Measurements from ENCODE around the gene DNASE1. TPM values are rescaled to one million over a fixed set of nuclear protein-coding genes. Genes with fewer than 3 reads are reported as not detected.

The DNASE1 gene
- total RNA-seq, 4 donors from 2014 or later = 10.9 to 19.8 (median 15.6) TPM

DNA sequence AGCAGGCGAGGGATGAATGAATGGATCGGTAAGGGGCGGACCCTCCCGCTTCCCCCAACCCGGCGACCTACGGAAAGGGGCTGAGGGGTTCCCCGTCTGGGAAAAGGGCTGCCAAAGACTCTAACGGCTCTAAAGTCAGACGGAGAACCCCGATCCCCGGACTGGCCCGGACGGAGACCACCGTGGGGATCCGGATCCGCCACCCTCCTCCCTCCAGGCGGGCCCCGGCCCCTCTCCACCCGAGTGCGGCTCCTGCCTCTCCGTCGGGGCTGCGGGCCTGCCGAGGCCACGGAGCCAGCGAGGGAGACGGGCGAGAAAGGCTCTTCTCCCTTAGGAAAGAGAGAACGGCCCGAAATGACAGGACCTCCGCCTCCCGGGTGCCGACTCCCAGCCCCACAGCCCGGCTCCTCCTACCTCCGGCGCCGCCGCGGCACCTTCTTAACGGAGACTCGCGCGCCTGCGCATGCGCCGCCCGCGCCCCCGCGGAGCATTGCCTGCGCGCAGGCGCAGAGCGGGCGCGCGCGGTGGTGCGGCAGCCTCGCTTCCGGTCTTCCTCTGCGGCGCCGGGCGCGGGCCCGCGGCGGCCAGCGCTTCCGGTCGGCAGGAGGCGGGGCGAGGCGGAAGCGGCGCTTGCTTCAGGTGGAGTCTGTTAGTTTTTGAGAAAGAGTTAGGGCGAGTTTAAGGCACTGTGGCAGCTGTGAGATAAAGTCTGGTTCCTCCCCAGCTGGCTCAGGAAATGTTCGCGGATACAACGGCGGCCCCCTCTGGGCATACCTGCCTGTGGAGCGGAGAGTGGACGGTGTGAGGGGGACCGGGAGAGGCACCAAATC is 43.1 kb upstream of the DNASE1 start, which contains the start of gene SLX4:
Gene SLX4, minus strand, starts transcription at position 461 of the 830 bp plus-strand sequence. CDS start 2,642 bp downstream, outside the sequence.
- TF ChIP-seq, protein P1, sequence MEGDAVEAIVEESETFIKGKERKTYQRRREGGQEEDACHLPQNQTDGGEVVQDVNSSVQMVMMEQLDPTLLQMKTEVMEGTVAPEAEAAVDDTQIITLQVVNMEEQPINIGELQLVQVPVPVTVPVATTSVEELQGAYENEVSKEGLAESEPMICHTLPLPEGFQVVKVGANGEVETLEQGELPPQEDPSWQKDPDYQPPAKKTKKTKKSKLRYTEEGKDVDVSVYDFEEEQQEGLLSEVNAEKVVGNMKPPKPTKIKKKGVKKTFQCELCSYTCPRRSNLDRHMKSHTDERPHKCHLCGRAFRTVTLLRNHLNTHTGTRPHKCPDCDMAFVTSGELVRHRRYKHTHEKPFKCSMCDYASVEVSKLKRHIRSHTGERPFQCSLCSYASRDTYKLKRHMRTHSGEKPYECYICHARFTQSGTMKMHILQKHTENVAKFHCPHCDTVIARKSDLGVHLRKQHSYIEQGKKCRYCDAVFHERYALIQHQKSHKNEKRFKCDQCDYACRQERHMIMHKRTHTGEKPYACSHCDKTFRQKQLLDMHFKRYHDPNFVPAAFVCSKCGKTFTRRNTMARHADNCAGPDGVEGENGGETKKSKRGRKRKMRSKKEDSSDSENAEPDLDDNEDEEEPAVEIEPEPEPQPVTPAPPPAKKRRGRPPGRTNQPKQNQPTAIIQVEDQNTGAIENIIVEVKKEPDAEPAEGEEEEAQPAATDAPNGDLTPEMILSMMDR (IDR thresholded peaks at IDR 0.05; ENCODE audit: low read depth) = no peak

DNA sequence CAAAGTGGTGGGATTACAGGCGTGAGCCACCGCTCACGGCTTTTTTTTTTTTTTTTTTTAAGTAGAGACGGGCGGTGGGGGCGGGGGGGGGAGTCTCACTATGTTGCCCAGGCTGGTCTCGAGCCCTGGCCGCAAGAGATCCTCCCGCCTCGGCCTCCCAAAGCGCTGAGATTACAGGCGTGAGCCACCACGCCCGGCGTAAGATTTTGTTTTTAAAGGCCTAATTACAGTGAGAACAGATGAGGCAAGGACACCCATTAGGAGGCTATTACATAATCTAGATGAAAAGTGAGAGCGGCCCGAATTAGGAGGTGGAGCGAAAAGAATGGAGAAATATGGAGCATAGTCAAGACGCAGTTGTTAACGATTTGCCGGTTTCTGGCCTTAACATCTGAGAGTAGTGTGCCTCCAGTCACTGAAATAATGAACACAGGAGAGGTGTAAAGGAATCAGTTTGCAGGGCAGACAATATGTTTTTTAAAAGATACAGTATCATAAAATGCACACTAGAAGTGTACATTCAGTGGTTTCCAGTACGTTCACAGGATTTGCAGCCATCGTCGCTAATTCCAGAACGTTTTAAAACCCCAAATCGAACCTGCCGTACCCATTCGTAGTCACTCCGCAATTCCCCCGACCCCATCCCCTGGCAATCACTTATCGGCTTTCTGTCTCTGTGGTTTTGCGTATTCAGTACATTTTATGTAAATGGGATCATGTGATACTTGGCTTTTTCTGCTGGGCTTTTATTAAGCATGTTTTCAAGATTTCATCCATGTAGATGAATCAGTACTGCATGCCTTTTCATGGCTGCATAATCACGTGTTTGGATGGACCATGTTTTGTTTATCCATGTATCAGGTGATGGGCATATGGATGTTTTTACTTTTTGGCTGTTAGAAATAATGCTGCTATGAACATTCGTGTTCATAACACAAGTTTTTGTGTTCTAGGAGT is 41.7 kb upstream of the DNASE1 start:
- TF ChIP-seq, protein P1 (IDR thresholded peaks at IDR 0.05; ENCODE audit: low read depth) = no peak

DNA sequence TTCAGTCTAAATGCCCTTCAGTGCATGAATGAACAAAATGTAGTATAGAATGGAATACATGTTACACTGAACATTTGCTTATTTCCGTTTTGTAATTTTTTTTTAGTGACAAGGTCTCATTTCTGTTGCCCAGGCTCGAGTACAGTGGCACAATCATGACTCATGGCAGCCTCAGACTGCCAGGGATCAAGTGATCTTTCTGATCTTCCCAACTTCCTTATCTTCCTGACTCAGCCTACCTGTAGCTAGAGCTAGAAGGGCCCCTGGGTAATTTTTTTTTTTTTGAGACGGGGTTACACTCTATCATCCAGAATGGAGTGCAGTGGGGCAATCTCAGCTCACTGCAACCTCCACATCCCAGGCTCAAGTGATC is 35.7 kb upstream of the DNASE1 start:
- TF ChIP-seq, protein P1 (IDR thresholded peaks at IDR 0.05; ENCODE audit: low read depth) = no peak

DNA sequence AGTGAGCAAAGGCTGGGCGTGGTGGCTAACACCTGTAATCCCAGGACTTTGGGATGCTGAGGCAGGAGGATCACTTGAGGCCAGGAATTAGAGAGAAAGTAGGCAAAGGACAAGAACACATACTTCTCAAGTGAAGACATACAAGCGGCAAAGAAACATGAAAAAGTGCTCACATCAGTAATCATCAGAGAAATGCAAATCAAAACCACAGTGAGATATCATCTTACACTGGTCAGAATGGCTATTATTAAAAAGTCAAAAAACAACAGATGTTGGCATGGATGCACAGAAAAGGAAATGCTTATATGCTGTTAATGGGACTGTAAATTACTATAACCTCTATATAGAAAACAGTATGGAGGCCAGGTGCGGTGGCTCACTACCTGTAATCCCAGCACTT is 30.8 kb upstream of the DNASE1 start:
- TF ChIP-seq, protein P1 (IDR thresholded peaks at IDR 0.05; ENCODE audit: low read depth) = no peak

DNA sequence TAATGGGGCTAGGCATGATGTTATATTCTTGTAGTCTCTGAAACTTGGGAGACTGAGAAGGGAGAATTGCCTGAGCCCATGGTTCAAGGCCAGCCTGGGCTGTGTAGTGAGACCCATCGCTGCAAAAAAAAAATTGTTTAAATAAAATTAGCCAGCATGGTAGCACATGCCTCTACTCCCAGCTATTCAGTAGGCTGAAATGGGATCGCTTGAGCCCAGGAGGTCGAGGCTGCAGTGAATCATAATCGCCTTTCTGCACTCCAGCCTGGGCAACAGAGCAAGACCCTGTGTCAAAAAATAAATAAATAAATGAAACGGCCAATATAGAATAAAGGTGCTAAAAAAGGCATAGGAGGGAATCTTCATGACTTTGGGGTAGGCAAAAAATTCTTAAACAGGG is 29.2 kb upstream of the DNASE1 start:
- TF ChIP-seq, protein P1 (IDR thresholded peaks at IDR 0.05; ENCODE audit: low read depth) = no peak

DNA sequence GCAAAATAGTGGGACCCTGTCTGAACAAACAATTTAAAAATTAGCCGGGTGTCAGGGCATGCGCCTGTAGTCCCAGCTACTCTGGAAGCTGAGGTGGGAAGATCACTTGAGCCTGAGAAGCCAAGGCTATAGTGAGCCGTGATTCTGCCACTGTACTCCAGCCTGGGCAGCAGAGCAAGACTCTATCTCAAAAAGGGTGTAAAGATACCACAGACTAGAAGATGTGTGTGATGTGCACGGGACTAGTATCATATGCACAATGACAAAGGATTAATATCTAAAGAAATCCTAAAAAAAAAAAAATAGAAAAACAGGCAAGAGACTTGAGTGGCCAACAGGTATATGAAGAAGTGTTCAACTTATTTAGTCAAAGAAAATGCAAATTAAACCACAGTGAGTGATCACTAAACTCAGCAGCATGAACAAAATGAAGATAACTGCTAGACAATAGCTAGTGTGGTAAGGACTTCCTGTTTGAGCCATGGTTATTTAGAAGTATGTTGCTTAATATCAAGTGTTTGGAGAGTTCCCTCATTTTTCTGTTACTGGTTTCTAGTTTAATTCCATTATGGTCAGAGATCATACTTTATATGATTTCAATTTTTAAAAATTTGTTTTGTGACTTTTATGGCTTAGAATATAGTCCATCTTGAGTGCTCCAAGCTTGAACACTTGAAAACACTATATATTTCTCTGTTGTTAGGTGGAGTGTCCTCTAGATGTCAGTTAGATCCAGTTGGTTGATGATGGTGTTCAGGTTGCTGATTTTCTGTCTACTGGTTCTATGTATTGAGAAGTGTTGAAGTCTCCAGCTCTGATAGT is 28.4 kb upstream of the DNASE1 start:
- TF ChIP-seq, protein P1 (IDR thresholded peaks at IDR 0.05; ENCODE audit: low read depth) = no peak

Data from subcutaneous adipose tissue (tissue), 4 donors.